ENCODE measurements around the gene IL3.

Gene IL3

DNA sequence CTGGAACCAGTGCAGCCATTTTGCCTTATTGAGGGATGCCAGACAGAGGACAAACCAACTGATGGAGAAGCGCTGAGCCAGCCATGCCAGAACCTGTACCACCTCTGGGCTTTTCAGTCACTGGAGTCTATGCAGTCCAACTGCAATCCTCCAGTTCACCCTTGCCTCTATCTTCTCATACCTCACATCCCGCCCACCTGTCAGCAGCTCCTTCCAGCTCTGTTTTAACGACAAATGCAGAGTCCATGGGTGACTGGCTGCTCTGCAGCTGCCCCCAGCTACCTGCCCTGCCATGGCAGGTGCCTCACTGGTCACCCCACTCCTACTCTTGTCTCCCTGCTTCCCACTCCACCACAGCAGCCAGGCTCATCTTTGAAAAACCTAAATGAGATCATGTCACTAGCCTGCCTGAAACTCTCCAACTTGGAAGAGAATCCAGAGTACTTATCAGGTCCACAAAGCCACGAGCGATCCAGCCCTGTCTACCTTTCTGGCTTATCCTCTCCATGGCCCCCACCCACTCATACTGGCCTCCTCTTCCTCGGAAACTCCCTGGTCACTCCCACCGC lies 35.0 kb upstream of the IL3 start:
- no peak for DNase-seq (ENCODE audit: low read depth)

DNA sequence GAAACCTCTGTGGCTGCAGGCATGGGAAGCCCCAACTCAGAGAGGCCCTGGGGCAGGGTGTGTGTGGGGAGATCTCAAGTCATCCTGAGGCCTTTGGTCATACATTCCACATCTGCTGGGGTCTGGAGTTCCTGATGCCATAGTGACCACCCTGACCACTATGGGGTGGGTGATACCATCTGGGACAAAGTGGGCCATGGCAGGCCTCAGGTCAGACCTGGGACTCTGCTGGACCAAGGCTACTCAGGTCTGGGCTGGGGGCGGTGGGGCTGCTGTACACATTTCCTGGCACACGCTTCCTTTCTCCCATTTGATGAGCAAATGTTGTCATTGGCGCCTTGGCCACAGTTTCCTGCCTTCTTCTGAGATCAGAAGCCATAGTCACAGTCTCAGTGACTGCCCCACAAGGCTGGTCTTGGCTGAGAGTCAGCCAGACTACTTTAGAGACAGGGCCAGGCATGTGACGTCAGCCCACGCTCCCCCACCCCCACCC lies 33.9 kb upstream of the IL3 start:
- no peak for DNase-seq (ENCODE audit: low read depth)

DNA sequence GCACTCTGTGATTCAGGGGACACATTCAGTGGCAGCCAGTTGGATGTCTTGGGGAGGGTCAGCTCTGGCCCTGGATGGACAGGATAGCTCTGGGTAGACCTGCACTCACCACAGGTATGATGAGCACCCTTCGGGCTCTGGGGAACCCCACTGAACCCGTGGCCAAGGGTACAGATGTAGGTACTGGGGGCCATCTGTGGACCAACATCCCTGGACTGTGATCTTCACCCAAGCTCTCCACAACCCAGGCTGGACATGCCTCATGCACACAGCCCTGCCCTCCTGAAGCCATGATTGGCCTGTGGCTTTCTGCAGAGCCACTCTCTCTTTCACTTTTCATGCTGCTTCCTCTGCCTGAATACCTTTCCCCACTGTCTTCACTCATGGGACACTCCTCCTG lies 33.4 kb upstream of the IL3 start:
- no peak for DNase-seq (ENCODE audit: low read depth)

DNA sequence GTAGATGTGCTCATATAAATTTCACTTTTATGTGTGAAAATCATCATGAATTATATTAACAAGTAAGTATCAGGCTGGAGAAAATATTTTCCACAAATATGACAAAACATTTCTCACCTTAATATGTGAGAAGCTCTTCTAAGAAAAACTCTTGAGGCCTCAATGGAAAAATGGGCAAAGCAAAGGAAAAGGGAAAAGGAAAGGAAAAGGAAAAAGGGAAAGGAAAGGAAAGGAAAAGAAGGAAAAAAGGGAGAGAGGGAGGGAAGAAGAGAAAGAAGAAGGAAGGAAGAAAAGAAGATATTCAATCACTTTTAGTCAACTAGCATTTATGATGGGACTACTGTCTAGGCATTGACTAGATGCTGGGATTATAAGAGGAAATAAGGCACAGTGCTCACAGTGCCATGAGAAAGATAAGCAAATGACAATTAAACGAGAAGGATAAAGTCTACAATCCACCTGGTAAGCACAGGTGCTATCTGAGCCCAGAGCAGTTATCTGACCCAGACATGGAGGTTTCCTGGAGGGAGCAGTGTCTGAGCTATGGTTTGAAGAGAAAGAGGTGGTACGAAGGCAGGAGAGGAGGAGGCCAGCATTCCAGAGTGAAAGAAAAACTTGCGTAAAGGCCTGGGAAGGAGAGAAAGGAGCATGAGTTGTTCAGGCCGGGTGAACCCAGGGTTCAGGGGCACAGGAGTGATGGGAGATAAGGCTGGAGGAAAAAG lies 30.7 kb upstream of the IL3 start:
- DNase-seq (ENCODE audit: low read depth), result no peak

DNA sequence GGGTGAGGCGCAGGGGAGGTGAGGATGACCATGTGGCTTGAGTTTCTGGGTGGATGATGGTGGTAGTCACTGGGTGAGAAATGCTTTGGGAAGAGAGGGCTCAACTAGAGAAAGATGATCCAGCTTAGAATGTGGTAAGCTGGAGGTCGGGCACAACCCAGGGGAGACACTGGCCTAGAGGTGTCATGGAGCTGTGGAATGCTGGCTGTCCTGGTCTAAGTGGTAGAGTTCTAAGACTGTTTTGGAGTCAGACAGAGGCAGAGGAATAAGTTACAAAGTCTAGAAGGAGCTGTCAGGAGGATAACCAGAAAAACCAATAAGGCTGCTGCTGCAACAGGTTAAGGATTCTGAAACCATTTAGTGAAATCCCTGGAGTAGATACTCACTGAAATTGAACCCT lies 29.8 kb upstream of the IL3 start:
- no peak for DNase-seq (ENCODE audit: low read depth)

DNA sequence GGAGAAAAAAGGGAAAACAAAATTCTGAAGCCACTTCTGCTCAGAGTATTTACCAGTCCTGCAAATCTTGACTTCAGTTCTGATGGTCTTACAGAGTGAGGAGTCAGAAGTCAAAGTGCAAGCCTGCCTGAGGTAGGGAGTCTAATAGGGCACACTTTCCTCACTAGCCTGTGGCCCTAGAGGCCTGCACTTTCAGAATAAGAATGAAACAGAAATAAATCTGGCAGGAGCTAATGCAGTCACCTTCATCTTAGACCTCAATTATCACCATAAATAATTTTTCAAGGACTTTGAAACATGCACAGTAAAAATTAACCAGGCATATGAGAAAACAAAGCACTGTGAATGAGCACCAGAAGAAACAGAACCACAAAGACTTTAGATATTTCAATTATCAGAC lies 28.3 kb upstream of the IL3 start:
- no peak for DNase-seq (ENCODE audit: low read depth)

DNA sequence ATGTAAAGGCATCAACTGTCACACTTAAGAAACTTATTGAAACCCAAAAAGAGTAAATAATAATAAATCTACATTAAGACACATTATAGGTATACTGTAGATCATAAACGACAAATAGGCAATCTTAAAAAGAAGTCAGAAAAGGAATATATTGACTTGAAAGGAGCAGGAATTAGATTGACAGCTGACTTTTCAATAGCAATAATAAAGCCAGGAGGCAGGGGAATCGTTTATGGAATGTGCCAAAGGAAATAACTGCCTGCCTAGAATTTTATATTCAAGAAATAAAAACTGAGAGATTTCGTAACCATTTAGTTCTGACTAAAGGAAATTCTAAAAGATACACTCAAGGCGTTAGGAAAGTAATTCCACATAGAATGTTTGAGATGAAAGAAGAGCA lies 27.3 kb upstream of the IL3 start:
- DNase-seq (ENCODE audit: low read depth), result no peak

DNA sequence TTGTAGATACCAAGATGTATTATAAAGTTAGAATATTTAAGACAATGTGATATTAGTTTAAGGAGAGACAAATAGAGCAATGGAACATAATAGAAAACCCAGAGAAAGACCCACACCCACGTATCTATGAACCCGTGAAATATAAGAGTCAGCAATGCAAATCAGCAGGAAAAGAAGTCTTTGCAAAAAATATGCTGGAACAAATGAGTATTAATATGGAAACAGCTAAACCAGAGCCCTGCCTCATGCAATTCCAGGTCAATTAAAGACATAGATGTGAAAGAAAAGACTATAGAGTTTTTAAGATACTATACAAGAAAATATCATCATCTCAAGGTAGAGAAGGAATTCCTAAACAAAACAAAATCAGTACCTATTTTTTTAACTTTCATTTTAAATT lies 23.1 kb upstream of the IL3 start:
- DNase-seq (ENCODE audit: low read depth), result no peak

DNA sequence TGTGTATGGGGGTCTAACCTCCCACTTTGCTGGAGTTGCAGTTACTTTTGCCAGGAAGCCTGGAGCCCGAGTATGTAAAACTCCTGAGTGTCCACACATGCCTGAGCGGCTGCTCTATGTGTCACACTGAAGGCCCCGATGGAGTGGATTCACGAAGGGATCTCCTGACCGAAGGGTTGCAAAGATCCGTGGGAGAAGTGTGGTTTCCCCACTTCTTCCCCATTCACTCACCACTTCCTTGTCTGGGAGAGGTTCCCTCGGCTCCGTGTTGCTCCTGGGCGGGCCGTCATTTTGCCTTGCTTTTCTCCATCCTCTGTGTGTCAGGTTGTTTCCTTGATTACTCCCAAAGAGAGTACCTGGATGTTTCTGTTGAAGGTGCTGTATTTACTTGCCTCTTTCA lies 16.2 kb upstream of the IL3 start:
- DNase-seq (ENCODE audit: low read depth), result no peak

DNA sequence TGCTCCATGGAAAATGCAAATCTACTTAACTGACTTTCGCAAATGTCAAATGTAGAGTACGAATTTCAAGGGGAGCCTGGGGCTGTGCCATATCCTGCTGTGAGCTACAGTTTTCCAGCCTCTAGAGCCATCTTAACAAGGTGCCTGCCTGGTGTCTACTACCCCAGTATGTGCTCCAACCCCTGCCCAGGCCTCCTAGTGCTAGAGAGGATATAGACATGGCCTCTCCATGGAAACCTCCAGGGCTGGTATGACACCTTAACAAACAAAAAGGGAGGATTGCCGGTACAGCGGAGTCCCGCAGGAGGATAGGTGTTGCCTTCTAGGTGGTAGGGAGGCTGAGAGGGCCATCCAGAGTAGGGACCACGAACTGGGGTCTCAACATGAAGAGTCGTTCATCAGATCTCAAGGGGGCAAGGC lies 13.6 kb upstream of the IL3 start:
- DNase-seq (ENCODE audit: low read depth), result no peak

DNA sequence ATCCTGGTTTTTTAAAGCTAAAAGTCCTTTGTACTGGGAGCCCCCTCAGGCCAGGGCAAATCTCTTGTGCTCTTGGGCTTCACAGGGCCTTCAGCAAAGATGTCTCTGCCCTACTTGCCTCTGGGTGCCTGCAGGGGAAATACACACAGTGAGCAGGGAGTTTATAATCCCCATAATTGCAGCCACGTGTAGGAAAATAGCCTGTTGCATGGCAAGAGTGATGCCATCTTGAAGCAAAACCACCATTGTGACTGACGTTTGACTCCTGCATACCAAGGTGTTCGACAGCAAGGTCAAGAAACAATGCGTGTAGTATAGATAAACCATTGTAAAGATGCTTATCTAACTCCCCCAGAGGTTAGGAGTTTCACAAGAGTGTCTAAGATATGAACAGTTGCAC lies 11.4 kb upstream of the IL3 start:
- no peak for DNase-seq (ENCODE audit: low read depth)

DNA sequence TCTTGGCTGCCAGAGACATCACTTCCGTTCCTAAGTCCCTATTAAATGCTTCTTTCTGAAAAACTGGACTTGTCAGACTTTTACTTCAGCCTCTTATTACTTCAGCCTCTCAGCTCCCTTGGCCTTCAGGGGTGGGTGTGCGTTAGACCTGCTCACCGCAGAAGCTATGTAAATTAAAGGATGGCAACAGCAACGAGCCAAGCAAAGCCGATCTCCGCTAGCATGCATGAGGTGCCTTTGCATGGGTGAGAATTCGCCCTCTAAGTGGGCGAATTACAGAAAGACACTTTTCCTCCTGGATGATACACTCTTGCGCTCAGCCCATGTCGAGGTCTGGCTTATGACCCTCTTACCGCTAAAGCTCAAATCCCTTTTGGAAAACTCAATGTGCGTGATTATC lies 10.9 kb upstream of the IL3 start:
- no peak for DNase-seq (ENCODE audit: low read depth)

DNA sequence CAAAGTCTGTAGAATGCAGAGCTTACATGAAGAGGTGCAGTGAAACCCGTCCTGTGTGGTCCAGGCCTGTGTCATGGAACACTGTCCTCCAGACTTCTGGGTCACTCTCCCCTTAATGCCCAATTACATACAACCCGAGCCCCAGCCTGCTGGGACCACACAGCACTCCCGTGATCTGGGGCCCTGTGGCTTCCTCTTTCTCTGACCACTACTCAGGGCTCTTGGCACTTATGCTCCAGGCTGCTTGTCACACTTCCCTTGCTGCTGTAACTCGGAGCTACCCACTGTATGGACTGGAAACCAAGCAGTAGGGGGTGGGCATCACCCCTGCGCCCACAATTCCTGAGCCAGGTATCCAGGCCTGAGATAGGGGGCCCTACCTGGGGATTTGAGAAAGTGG lies 10.3 kb upstream of the IL3 start:
- DNase-seq (ENCODE audit: low read depth), result no peak

DNA sequence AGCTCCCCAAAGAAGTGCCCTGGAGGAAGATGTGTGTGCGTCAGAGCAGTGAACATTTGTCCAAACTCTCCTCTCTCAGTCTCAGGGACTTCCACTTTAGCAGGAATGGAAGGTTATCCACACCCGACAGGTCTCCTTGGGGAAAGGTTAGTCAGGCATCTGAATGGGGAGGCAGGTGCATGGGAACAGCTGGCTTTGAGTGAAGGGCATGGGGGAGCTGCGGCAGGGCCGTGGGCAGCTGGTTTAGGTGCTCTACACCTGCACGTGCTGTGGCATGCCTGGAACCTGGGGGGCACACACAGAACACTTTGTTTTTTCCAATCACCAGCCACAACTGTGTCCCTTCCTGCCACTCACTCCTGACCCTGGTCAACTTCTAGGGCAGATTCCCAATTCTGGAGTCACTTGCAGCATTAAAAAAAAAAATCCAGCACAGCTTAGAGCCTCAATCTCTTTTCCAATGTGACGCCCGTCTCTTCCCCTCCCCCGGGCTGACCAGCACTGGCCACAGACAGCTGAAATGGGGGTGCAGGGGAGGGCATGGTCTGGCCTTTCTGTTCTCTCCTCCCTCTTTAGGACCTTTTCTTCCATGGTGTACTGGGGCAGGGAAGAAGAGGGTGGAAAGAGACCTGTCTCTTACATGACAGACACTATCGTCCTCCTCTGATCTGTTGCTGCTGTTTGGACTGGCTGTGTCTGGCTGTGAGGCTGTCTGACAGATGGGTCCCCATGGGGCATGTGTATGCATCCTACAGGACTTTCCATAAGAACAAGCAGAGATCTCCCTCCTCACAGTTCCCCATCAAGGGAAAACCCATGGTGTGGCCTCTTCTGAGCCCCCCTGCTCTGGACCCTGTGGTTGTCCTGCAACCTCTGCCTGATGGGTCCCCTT lies 9.5 kb upstream of the IL3 start:
- no peak for DNase-seq (ENCODE audit: low read depth)

DNA sequence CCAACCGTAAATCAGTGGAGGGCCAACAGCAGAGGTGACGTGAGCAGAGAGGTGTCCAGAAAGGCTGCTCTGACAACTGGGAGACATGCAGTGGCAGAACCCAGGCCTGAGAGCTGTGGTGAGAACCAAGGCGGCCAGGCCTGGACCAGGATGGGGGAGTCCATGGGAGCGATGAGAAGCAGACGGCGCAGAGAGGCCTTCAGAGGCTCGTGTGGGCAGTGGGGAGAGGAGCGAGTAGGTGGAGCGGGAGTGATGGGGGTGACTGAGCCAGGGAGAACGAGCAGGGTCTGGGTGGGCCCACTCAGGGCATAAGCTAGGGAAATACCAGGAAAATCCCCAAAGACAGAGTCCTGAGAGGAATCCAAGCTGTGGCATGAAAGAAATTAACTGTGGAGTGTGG lies 7.9 kb upstream of the IL3 start:
- DNase-seq (ENCODE audit: low read depth), result no peak

DNA sequence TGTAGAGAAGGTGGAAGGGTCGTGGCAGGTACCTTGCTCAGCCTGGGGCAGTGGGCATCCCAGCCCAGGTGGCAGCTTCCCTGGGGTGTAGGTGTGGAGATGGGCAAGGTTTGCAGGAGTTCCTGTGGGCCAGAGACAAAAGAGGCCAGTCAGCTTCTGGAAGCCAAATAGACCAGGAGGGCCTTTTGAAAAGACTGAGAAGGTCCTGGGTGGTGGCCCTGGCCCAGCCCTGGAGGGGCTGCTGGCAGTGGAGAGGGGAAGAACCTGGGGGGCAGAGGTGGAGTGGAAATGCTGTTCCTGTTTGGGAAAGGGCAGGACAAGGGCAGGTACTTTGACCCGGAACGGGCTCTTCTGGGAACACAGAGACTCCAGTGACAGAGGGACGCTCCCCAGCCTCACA lies 7.0 kb upstream of the IL3 start:
- DNase-seq (ENCODE audit: low read depth), result no peak

DNA sequence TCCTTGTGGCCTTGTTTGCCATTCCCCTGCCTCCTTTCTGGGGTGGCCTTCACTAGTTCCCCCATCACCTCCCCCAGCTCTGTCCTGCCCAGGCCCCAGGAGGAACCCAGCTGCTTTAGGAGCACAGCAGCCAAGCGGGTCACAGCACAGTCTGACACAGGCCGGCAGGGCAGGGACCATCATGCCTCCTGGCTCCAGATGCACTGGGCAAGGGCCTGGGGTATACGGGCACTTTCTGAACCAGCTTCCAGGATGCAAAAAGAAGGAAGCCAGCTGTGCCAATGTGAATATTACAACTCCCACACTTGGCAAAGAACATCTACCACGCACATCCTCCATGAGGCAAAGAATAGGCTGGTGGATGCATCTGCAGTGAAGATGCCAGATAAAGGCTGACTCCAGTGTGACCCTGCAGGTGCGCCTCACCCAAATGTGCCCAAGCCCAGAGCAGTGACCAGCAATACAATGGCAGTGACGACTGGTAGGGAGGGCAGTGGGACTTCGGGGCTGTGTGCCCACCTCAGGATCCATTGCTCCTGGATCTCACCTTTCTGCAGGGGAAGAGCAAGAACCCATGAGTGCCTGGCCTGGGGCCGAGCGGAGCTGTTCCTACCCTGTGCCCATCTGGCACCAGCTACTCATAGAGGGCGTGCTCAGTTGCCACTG lies 6.3 kb upstream of the IL3 start:
- DNase-seq (ENCODE audit: low read depth), result no peak

DNA sequence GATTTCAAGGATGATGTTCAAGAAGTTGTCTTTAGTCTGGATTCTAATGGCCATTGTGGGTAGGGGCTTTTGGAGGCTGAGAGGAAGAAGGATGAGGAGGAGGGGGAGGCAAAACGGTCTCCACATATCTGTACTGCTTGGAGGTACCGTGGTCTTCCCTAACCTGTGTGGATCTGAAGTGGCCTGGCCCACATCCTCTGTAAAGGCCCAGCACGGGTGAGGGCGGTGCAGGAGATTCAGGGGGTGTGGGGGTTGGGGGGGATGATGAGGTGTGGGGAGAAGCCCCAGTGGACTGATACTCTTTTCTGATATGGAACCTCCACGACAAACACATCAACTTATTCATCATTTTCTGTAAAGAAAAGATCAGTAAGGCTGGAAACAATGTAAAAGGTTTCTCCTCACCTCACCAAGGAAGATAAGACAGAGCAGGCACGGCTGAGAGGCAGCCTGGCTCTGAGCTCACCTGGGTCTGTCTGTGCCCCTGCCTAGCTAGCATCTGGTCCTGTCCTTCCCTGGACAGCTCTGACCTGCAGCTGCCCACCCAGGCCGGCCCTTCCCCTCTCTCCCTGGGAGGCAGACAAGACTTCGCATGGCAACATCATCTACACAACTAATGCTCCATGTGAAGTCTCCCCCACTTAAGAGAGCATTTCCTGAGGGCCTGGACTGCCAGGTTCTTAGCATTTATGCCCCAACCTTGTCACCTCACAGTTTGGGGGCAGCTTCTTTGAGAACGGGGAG lies 5.6 kb upstream of the IL3 start:
- DNase-seq (ENCODE audit: low read depth), result no peak

DNA sequence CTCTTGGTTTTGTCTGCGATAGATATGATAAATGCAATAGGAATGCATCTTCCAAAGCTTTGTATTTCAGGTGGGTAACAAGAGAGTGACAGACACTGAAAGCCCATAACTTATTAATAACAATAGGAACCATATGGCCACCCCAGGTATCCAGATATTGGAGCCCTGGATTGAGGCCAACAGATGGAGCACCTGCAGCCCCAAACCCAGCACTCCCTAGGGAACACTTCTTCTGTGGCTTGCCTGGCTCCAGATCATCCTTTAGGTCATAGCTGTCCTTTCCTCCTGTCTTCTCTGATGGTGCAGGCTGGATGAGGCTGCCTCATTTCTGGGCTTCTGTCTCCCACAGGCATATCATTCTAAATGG lies 5.0 kb upstream of the IL3 start:
- no peak for DNase-seq (ENCODE audit: low read depth)

DNA sequence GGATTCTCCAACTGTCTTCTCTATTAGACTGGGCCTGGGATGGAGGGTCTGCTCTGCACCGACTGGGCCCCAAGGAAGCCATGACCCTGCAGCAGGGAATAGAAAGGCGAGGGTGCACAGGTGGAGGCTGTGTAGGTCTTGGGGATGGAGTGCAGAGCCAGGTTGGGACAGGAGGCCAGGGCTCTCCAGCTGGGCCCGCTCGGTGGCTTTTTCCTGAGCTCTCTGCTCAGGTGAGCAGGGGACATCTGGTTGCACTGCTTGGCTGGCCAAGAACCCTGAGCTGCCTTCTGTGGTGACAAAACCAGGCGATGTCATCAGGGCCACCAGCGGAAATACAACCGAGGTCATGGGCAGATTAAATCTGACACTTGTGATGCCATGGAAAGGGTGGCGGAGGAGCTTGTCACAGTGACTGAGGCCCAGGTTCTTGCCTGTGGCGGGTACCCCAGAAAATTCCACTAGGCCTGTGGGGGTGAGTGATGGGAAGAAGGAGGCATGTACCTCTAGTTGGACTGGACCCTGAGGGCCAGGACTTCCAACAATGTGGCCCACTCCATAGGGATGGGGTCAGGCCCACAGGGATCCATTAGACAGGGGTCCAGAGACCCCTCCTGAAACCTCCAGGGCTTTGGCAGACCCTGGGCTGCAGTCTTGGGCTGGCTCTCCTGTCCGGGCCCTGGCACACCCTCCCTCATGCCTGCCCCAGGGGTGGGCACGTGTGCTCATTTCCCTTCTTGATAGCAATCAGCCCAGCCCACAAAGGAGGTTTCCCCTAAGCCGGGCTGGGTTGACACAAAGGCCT lies 4.4 kb upstream of the IL3 start:
- no peak for DNase-seq (ENCODE audit: low read depth)

Measured in fibroblast of gingiva (primary cell).